Measurements from ENCODE around the gene DTX3. TPM values are rescaled to one million over a fixed set of nuclear protein-coding genes. Genes with fewer than 3 reads are reported as not detected.

Gene DTX3
- total RNA-seq, 1 experiment from 2014 or later, result 67.5 TPM

DNA sequence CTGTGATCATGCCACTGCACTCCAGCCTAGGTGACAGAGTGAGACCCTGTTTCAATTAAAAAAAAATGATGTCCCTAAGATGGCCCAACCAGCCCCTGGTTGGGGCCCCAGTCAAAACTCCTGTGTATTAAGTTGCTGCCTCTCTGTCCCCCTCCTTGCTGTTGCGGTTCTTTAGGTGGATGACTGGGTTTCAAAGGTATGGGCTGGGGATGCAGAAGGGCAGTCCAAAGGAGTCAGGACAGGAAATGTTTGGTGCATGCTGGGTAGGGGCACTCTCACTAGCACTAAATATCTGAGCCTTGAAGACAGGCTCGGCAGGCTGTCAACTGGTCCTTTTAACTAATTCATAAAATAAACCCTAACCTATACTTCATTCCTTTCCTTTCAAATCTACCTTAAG lies 25.6 kb upstream of the DTX3 start:
- Histone ChIP-seq H4K20me1 (ENCODE audit: control insufficient read depth, insufficient read depth, insufficient read length) (no peaks in the 10 kb centered on the region), H3K9ac (ENCODE audit: extremely low read depth, insufficient read length, low read length) (no peak overlapping the region), H2BK12ac (ENCODE audit: insufficient read length, low read depth, low read length) (no peak overlapping the region), H3K4ac (ENCODE audit: low read depth, low read length) (no peak overlapping the region), H2BK5ac (ENCODE audit: insufficient read length, low read length) (no peak overlapping the region), H4K8ac (replicated peaks; ENCODE audit: insufficient read length, low read depth, low read length) (no peak overlapping the region), H3T11ph (ENCODE audit: low read length) (no peak overlapping the region), H3K4me2 (ENCODE audit: insufficient read depth, insufficient read length, low read length) (no peak overlapping the region), H2AK5ac (ENCODE audit: insufficient read length, low read length) (no peak overlapping the region), H3K23me2 (ENCODE audit: insufficient read length, low read depth, low read length, poor library complexity, severe bottlenecking) (no peaks in the 10 kb centered on the region), H3K27me3 (ENCODE audit: insufficient read depth, low read length) (no peaks in the 10 kb centered on the region), H2BK15ac (ENCODE audit: low read depth, low read length) (no peak overlapping the region), H3K56ac (ENCODE audit: insufficient read length, low read depth, low read length) (no peak overlapping the region), H3K9me3 (ENCODE audit: control insufficient read depth, low read depth, low read length) (no peaks in the 10 kb centered on the region), H3K27ac (ENCODE audit: insufficient read length, low read depth, low read length) (no peak overlapping the region), H3K79me2 (ENCODE audit: insufficient read depth, low read length) (0 out of 2 replicates have a peak, but pooled peaks cover 2% of the 10 kb centered on the region), H3K23ac (ENCODE audit: insufficient read length, low read depth, low read length) (no peak overlapping the region), H3K18ac (ENCODE audit: insufficient read length, low read depth, low read length) (no peak overlapping the region), H3K4me1 (ENCODE audit: insufficient read depth, low read length) (no peaks in the 10 kb centered on the region), H2AFZ (ENCODE audit: low read length) (no peak overlapping the region), H4K91ac (ENCODE audit: insufficient read length, low read depth, low read length) (no peak overlapping the region), H3K79me1 (ENCODE audit: insufficient read depth, low read depth, low read length, poor library complexity, severe bottlenecking) (no peaks in the 10 kb centered on the region), H2BK120ac (ENCODE audit: low read depth, low read length, poor library complexity, severe bottlenecking) (no peak overlapping the region), H4K5ac (ENCODE audit: insufficient read length, low read depth, low read length) (no peak overlapping the region), H2BK20ac (ENCODE audit: low read depth, low read length, poor library complexity, severe bottlenecking) (no peak overlapping the region), H3K14ac (ENCODE audit: insufficient read depth, low read length) (no peak overlapping the region)
- TF ChIP-seq, protein P1, sequence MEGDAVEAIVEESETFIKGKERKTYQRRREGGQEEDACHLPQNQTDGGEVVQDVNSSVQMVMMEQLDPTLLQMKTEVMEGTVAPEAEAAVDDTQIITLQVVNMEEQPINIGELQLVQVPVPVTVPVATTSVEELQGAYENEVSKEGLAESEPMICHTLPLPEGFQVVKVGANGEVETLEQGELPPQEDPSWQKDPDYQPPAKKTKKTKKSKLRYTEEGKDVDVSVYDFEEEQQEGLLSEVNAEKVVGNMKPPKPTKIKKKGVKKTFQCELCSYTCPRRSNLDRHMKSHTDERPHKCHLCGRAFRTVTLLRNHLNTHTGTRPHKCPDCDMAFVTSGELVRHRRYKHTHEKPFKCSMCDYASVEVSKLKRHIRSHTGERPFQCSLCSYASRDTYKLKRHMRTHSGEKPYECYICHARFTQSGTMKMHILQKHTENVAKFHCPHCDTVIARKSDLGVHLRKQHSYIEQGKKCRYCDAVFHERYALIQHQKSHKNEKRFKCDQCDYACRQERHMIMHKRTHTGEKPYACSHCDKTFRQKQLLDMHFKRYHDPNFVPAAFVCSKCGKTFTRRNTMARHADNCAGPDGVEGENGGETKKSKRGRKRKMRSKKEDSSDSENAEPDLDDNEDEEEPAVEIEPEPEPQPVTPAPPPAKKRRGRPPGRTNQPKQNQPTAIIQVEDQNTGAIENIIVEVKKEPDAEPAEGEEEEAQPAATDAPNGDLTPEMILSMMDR (conservative IDR thresholded peaks at IDR 0.05), result no peak
- Mint-ChIP-seq H3K4me1 (peaks cover 0 to 2% of the 10 kb centered on the region in 2 experiments; a peak in 1 of 4 replicates), H3K4me3 (no peak overlapping the region), H3K36me3 (ENCODE audit: insufficient read depth in 1 of 3, low read depth in 3 of 3) (peaks cover 40 to 79% (median 59%) of the 10 kb centered on the region in 3 experiments; a peak in 6 of 7 replicates), H3K27ac (no peak overlapping the region), H3K27me3 (ENCODE audit: low read depth) (no peaks in the 10 kb centered on the region), H3K9me3 (no peaks in the 10 kb centered on the region)
- no CpG with 5 or more reads among the region's 2 CpGs for WGBS (ENCODE audit: extremely low coverage, insufficient read length, low lambda C conversion rate)
- no peak for DNase-seq
